ENCODE data around the gene MLIP.

Gene MLIP

GRCh38 chr6:54252916-54253315 is 141.7 kb downstream of the MLIP start:
- H3K4me3 ChIP-seq (ENCODE audit: low read depth in 1 of 2, low read length in 1 of 2) = no peak overlapping the region
- TF ChIP-seq CTCF (IDR thresholded peaks at IDR 0.05) = no peak
- no peak overlapping the region for H3K27ac ChIP-seq
- no peaks in the 10 kb centered on the region for H3K36me3 ChIP-seq
- no peaks in the 10 kb centered on the region for H3K4me1 ChIP-seq (ENCODE audit: control insufficient read depth in 1 of 2, insufficient read depth in 1 of 2, low read depth in 1 of 2, low read length in 1 of 2)
- no peaks in the 10 kb centered on the region for H3K9me3 ChIP-seq
- no peaks in the 10 kb centered on the region for H3K27me3 ChIP-seq

- Histone ChIP-seq H3K9me3 (no peaks in the 10 kb centered on the region), H3K27ac (no peak overlapping the region), H3K27me3 (no peaks in the 10 kb centered on the region), H3K36me3 (no peaks in the 10 kb centered on the region), H3K4me1 (ENCODE audit: control insufficient read depth in 1 of 2, insufficient read depth in 1 of 2, low read depth in 1 of 2, low read length in 1 of 2) (no peaks in the 10 kb centered on the region), H3K4me3 (ENCODE audit: low read depth in 1 of 2, low read length in 1 of 2) (no peak overlapping the region)
- no peak for TF ChIP-seq CTCF (IDR thresholded peaks at IDR 0.05)
These were observed 143.6 kb downstream of the MLIP start for GRCh38 chr6:54254886-54255285.

- no peak for TF ChIP-seq CTCF (IDR thresholded peaks at IDR 0.05)
- H3K4me3 ChIP-seq (ENCODE audit: low read depth in 1 of 2, low read length in 1 of 2) = no peak overlapping the region
- no peaks in the 10 kb centered on the region for H3K27me3 ChIP-seq
- H3K9me3 ChIP-seq = no peaks in the 10 kb centered on the region
- no peaks in the 10 kb centered on the region for H3K36me3 ChIP-seq
- no peaks in the 10 kb centered on the region for H3K4me1 ChIP-seq (ENCODE audit: control insufficient read depth in 1 of 2, insufficient read depth in 1 of 2, low read depth in 1 of 2, low read length in 1 of 2)
- no peak overlapping the region for H3K27ac ChIP-seq
These were observed 144.6 kb downstream of the MLIP start for GRCh38 chr6:54255886-54256285.

- H3K4me1 ChIP-seq (ENCODE audit: control insufficient read depth in 1 of 2, insufficient read depth in 1 of 2, low read depth in 1 of 2, low read length in 1 of 2) = no peaks in the 10 kb centered on the region
- no peaks in the 10 kb centered on the region for H3K36me3 ChIP-seq
- H3K27me3 ChIP-seq = no peaks in the 10 kb centered on the region
- no peaks in the 10 kb centered on the region for H3K9me3 ChIP-seq
- no peak overlapping the region for H3K4me3 ChIP-seq (ENCODE audit: low read depth in 1 of 2, low read length in 1 of 2)
- no peak overlapping the region for H3K27ac ChIP-seq
- no peak for TF ChIP-seq CTCF (IDR thresholded peaks at IDR 0.05)
These were observed 148.8 kb downstream of the MLIP start for GRCh38 chr6:54260025-54260424.

- Histone ChIP-seq H3K27me3 (no peaks in the 10 kb centered on the region), H3K9me3 (no peaks in the 10 kb centered on the region), H3K4me1 (ENCODE audit: control insufficient read depth in 1 of 2, insufficient read depth in 1 of 2, low read depth in 1 of 2, low read length in 1 of 2) (no peaks in the 10 kb centered on the region), H3K4me3 (ENCODE audit: low read depth in 1 of 2, low read length in 1 of 2) (no peak overlapping the region), H3K27ac (no peak overlapping the region), H3K36me3 (no peaks in the 10 kb centered on the region)
- TF ChIP-seq CTCF (IDR thresholded peaks at IDR 0.05) = no peak
These were observed 151.3 kb downstream of the MLIP start for GRCh38 chr6:54262499-54262898.

GRCh38 chr6:54262971-54263370 is 151.7 kb downstream of the MLIP start:
- H3K36me3 ChIP-seq = no peaks in the 10 kb centered on the region
- H3K9me3 ChIP-seq = no peaks in the 10 kb centered on the region
- H3K4me1 ChIP-seq (ENCODE audit: control insufficient read depth in 1 of 2, insufficient read depth in 1 of 2, low read depth in 1 of 2, low read length in 1 of 2) = no peaks in the 10 kb centered on the region
- H3K27ac ChIP-seq = no peak overlapping the region
- TF ChIP-seq CTCF (IDR thresholded peaks at IDR 0.05) = no peak
- H3K4me3 ChIP-seq (ENCODE audit: low read depth in 1 of 2, low read length in 1 of 2) = no peak overlapping the region
- H3K27me3 ChIP-seq = no peaks in the 10 kb centered on the region

All from neutrophil (primary cell).